ENCODE data around the gene CTU2.

DNA sequence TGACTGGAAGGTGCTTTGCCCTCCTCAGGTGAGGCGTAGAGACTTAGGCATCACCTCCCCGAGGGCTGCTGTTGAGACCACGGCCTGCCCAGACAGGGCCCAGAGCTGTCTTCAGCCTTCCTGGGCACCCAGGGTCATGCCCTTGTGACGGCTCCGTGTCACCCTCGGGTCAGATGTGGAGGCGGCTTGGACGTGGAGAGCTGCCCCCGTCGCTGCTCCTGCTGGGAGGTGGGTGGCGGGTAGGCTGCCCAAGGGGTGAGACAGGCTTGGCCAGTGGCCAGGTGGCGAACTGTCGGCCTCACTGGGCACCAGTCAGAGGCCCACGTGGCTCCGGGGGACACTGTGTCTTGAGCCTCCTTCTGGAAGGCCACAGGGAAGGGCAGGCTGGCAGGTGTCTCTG lies 11.1 kb upstream of the CTU2 start:
- TF ChIP-seq ZNF311 (tag by site-specific recombination; IDR thresholded peaks at IDR 0.05; ENCODE audit: borderline replicate concordance) (no peak), ZNF670 (tag by site-specific recombination; IDR thresholded peaks at IDR 0.05; ENCODE audit: low read depth) (no peak), ZNF623 (tag by site-specific recombination; IDR thresholded peaks at IDR 0.05) (no peak), ZNF202 (tag by site-specific recombination; IDR thresholded peaks at IDR 0.05; ENCODE audit: borderline replicate concordance) (no peak), ZNF394 (tag by site-specific recombination; IDR thresholded peaks at IDR 0.05; ENCODE audit: borderline replicate concordance) (no peak), ZNF24 (tag by site-specific recombination; IDR thresholded peaks at IDR 0.05) (no peak)
- TF ChIP-seq, protein P1, sequence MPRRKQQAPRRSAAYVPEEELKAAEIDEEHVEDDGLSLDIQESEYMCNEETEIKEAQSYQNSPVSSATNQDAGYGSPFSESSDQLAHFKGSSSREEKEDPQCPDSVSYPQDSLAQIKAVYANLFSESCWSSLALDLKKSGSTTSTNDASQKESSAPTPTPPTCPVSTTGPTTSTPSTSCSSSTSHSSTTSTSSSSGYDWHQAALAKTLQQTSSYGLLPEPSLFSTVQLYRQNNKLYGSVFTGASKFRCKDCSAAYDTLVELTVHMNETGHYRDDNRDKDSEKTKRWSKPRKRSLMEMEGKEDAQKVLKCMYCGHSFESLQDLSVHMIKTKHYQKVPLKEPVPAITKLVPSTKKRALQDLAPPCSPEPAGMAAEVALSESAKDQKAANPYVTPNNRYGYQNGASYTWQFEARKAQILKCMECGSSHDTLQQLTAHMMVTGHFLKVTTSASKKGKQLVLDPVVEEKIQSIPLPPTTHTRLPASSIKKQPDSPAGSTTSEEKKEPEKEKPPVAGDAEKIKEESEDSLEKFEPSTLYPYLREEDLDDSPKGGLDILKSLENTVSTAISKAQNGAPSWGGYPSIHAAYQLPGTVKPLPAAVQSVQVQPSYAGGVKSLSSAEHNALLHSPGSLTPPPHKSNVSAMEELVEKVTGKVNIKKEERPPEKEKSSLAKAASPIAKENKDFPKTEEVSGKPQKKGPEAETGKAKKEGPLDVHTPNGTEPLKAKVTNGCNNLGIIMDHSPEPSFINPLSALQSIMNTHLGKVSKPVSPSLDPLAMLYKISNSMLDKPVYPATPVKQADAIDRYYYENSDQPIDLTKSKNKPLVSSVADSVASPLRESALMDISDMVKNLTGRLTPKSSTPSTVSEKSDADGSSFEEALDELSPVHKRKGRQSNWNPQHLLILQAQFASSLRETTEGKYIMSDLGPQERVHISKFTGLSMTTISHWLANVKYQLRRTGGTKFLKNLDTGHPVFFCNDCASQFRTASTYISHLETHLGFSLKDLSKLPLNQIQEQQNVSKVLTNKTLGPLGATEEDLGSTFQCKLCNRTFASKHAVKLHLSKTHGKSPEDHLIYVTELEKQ (tag by site-specific recombination; IDR thresholded peaks at IDR 0.05; ENCODE audit: borderline replicate concordance) = no peak
- TF ChIP-seq, protein P2, sequence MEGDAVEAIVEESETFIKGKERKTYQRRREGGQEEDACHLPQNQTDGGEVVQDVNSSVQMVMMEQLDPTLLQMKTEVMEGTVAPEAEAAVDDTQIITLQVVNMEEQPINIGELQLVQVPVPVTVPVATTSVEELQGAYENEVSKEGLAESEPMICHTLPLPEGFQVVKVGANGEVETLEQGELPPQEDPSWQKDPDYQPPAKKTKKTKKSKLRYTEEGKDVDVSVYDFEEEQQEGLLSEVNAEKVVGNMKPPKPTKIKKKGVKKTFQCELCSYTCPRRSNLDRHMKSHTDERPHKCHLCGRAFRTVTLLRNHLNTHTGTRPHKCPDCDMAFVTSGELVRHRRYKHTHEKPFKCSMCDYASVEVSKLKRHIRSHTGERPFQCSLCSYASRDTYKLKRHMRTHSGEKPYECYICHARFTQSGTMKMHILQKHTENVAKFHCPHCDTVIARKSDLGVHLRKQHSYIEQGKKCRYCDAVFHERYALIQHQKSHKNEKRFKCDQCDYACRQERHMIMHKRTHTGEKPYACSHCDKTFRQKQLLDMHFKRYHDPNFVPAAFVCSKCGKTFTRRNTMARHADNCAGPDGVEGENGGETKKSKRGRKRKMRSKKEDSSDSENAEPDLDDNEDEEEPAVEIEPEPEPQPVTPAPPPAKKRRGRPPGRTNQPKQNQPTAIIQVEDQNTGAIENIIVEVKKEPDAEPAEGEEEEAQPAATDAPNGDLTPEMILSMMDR (tag by site-specific recombination; IDR thresholded peaks at IDR 0.05) = no peak

Data from HEK293 (cell line).